ENCODE data around the gene BCL11A. TPM values are rescaled to one million over a fixed set of nuclear protein-coding genes. Genes with fewer than 3 reads are reported as not detected.

Gene BCL11A
- polyA plus RNA-seq, 3 donors: 8.7 to 15.6 (median 11.1) TPM

DNA sequence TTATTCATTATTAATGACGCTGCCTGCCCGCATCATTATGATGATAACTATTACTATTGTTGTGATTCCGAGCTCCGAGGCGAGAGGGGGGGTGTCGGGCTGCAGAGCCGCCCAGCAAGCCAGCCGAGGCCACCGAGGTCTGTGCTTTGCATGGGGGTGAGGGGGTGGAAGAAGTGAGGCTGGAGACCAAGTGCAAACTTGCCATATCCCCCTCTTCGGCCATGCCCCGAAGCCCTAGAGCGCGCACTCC lies 3.6 kb downstream of the BCL11A start:
- Mint-ChIP-seq H3K4me3 (peak overlapping the region; percentile 96 to 98), H3K36me3 (peaks cover 13 to 15% of the 10 kb centered on the region in 2 donors), H3K4me1 (peaks cover 46% of the 10 kb centered on the region), H3K27me3 (ENCODE audit: low read depth in 3 of 3) (peaks cover 0 to 1% (median 0%) of the 10 kb centered on the region in 3 donors), H3K27ac (peak overlapping the region; percentile 91 to 97 (median 95)), H3K9me3 (peaks cover 0 to 2% (median 0%) of the 10 kb centered on the region in 7 donors)
- H3K36me3 ChIP-seq (replicated peaks in 1 of 2; ENCODE audit: control insufficient read depth in 1 of 2, insufficient read depth in 2 of 2, low read length in 2 of 2): peaks cover 11 to 13% of the 10 kb centered on the region in 2 donors
- peak overlapping the region; percentile 100 for H3K4me2 ChIP-seq (replicated peaks; ENCODE audit: extremely low read depth, low read length, poor library complexity, severe bottlenecking)
- H3K9ac ChIP-seq (ENCODE audit: insufficient read depth, low read length, poor library complexity, severe bottlenecking): peak overlapping the region; percentile 80
- H3K27ac ChIP-seq (ENCODE audit: low read depth in 1 of 2, low read length in 2 of 2): peak overlapping the region; percentile 87 to 90
- H3K79me2 ChIP-seq (ENCODE audit: insufficient read depth, low read length): peaks cover 86% of the 10 kb centered on the region
- peaks cover 26 to 51% of the 10 kb centered on the region in 2 donors for H3K4me1 ChIP-seq (ENCODE audit: control insufficient read depth in 1 of 2, insufficient read depth in 2 of 2, low read length in 2 of 2)
- TF ChIP-seq, protein P1, sequence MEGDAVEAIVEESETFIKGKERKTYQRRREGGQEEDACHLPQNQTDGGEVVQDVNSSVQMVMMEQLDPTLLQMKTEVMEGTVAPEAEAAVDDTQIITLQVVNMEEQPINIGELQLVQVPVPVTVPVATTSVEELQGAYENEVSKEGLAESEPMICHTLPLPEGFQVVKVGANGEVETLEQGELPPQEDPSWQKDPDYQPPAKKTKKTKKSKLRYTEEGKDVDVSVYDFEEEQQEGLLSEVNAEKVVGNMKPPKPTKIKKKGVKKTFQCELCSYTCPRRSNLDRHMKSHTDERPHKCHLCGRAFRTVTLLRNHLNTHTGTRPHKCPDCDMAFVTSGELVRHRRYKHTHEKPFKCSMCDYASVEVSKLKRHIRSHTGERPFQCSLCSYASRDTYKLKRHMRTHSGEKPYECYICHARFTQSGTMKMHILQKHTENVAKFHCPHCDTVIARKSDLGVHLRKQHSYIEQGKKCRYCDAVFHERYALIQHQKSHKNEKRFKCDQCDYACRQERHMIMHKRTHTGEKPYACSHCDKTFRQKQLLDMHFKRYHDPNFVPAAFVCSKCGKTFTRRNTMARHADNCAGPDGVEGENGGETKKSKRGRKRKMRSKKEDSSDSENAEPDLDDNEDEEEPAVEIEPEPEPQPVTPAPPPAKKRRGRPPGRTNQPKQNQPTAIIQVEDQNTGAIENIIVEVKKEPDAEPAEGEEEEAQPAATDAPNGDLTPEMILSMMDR (IDR thresholded peaks at IDR 0.05): no peak
- H3K4me3 ChIP-seq (replicated peaks in 1 of 3; ENCODE audit: low read depth in 2 of 3, low read length in 3 of 3): peak overlapping the region; percentile 64 to 91 (median 82)
- intact Hi-C loops (cut with micrococcal nuclease): loop anchor here (2.0 to 10.0 kb wide), 6 partner anchors 33 to 1245 kb away; no protein-coding TSS in a partner anchor
- no peak for DNase-seq
- H3K9me3 ChIP-seq (replicated peaks in 1 of 2; ENCODE audit: control insufficient read depth in 1 of 2, insufficient read depth in 1 of 2, low read length in 2 of 2): no peaks in the 10 kb centered on the region
- 0% methylated on average over 6 of the region's 13 CpGs for WGBS (ENCODE audit: insufficient coverage)
- peaks cover 5% of the 10 kb centered on the region for H4K20me1 ChIP-seq (ENCODE audit: insufficient read depth, low read length)
- no peaks in the 10 kb centered on the region for H3K27me3 ChIP-seq (ENCODE audit: control insufficient read depth in 2 of 2, insufficient read depth in 2 of 2, low read length in 2 of 2)
- peak overlapping the region; percentile 86 for H2AFZ ChIP-seq (ENCODE audit: insufficient read depth, low read depth, low read length, poor library complexity, severe bottlenecking)

DNA sequence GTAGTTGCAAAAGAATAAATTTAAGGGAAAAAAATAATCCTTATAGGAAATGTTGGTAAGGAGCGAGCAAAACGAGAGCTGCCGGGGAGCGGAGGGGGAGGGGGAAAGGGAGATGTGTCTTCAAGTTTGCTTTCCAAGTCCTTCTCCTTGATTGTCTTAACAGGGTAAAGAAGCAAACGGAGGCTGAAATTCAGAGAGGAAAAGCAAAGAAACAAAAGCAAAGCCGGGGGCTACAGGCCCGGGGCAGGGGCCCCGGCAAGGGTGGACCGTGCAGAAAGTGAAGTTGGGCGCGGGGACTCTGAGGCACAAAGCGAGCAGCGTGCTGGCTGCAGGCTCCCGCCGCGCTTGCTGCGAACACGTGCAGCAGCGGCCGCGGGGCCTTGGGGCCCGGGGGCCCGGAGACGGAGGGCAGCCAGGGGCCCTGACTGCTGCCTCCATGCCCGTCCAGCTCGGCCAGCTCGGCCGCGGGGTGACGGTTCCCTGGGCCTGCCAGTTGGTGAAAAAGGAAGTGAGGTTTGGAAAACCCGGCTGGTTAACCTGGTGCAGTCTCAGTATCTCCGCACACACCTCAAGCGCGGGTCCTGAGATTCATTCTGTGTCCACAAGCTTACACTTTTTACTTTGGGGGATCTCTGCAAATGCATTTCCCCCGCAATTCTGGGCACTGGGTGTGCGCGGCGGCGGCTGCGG lies 4.1 kb downstream of the BCL11A start:
- intact Hi-C loops (cut with micrococcal nuclease): loop anchor here in 1 of 2 donors (2.0 kb wide), 1 partner anchor 33 kb away; no protein-coding TSS in a partner anchor
- H3K4me3 Mint-ChIP-seq: peak overlapping the region; percentile 96 to 98
- Histone ChIP-seq H3K36me3 (replicated peaks in 1 of 2; ENCODE audit: control insufficient read depth in 1 of 2, insufficient read depth in 2 of 2, low read length in 2 of 2) (peaks cover 11 to 15% of the 10 kb centered on the region in 2 donors), H3K79me2 (ENCODE audit: insufficient read depth, low read length) (peaks cover 90% of the 10 kb centered on the region), H3K4me2 (replicated peaks; ENCODE audit: extremely low read depth, low read length, poor library complexity, severe bottlenecking) (peak overlapping the region; percentile 100), H3K27ac (ENCODE audit: low read depth in 1 of 2, low read length in 2 of 2) (peak overlapping the region; percentile 87 to 90), H3K4me3 (replicated peaks in 1 of 3; ENCODE audit: low read depth in 2 of 3, low read length in 3 of 3) (peak overlapping the region; percentile 64 to 91 (median 82)), H2AFZ (ENCODE audit: insufficient read depth, low read depth, low read length, poor library complexity, severe bottlenecking) (peak overlapping the region; percentile 86), H3K9me3 (replicated peaks in 1 of 2; ENCODE audit: control insufficient read depth in 1 of 2, insufficient read depth in 1 of 2, low read length in 2 of 2) (no peaks in the 10 kb centered on the region), H3K27me3 (ENCODE audit: control insufficient read depth in 2 of 2, insufficient read depth in 2 of 2, low read length in 2 of 2) (no peaks in the 10 kb centered on the region), H3K9ac (ENCODE audit: insufficient read depth, low read length, poor library complexity, severe bottlenecking) (peak overlapping the region; percentile 80), H3K4me1 (ENCODE audit: control insufficient read depth in 1 of 2, insufficient read depth in 2 of 2, low read length in 2 of 2) (peaks cover 31 to 53% of the 10 kb centered on the region in 2 donors), H4K20me1 (ENCODE audit: insufficient read depth, low read length) (peaks cover 5% of the 10 kb centered on the region)
- WGBS (ENCODE audit: insufficient coverage): under 1% methylated on average over 33 of the region's 40 CpGs
- H3K27ac Mint-ChIP-seq: peak overlapping the region; percentile 91 to 97 (median 95)
- H3K4me1 Mint-ChIP-seq: peaks cover 50% of the 10 kb centered on the region
- DNase-seq: peak in 2 of 3 donors; percentile 30 to 71
- TF ChIP-seq, protein P1 (IDR thresholded peaks at IDR 0.05): no peak
- H3K9me3 Mint-ChIP-seq: peaks cover 0 to 2% (median 0%) of the 10 kb centered on the region in 7 donors
- peaks cover 16 to 18% of the 10 kb centered on the region in 2 donors for H3K36me3 Mint-ChIP-seq
- H3K27me3 Mint-ChIP-seq (ENCODE audit: low read depth in 3 of 3): peaks cover 0 to 1% (median 0%) of the 10 kb centered on the region in 3 donors
